GM18517 (cell line): ENCODE results near the gene RAP1GAP2.

ENCODE experiments used
- ATAC-seq: cut with Tn5 transposase; IDR thresholded peaks from one replicate; pipeline ENCODE4 v1.9.1; 2021; ENCODE audit warnings: mild to moderate bottlenecking, moderate library complexity; ENCODE audit not compliant: unreplicated experiment

The RAP1GAP2 gene

DNA sequence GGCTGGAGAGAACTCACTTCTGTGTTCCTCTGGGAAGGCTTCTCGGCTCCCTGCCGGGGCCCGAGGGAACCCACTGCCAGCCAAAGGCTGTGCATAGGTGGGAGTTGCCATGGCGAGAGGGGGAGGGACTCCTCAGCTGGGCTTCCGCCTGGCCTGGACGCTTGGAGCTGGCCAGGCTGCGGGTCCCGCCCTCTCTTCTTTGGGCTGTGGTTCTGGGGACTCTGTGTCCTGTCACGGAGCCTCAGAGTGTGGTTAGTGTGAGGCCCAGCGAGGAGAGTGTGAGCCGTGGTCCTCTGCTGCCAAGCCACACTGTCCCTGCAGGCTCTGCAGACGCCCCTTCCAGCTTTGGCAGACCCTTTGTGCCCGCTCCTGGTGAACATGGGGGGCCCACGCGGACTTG lies 144.1 kb downstream of the RAP1GAP2 start:
- ATAC-seq = no peak

DNA sequence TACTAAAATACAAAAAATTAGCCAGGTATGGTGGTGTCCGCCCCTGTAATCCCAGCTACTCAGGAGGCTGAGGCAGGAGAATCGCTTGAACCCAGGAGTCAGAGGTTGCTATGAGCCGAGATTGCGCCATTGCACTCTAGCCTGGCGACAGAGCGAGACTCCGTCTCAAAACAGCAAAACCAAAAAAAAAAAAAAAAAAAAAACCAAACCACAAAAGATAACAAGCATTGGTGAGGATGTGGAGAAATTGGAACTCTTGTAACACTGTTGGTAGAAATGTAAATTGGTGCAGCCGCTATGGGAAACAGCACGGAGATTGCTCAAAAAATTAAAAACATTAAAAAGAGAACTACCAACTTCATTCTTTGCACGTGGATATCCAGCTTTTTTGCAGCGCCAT lies 147.7 kb downstream of the RAP1GAP2 start:
- ATAC-seq = no peak

DNA sequence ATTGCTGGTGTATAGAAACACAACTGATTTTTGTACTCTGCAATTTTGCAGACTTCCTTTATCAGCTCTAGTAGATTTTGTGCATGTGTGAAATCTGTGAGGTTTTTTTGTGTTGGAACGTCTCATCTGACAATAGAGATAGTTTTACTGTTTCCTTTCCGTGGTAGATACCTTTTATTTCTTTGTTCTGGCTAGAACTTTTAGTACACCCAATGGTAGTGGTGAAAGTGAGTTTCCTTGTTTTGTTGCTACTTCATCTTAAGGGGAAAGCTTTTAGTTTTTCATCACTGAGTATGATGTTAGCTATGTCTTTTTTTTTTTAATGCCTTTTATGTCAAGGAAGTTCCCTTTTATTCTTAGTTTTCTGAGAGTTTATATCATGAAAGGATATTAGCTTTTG lies 149.1 kb downstream of the RAP1GAP2 start:
- no peak for ATAC-seq

DNA sequence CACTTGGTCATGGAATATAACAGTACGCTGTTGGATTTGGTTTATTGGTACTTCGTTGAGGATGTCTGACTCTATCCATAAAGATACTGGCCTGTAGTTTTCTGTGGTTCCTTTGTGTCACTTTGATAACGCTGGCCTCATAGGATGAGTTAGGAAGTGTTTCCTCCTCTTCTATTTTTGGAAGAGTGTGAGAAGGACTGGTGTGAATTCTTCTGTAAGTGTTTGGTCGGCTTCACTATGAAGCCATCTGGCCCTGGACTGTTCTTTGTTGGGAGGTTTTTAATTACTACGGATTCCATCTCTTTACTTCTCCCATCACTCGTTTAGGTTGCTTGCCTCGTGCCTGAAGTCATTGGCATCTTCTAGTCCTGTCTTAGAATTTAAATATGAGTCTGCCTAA lies 149.9 kb downstream of the RAP1GAP2 start:
- ATAC-seq = no peak

DNA sequence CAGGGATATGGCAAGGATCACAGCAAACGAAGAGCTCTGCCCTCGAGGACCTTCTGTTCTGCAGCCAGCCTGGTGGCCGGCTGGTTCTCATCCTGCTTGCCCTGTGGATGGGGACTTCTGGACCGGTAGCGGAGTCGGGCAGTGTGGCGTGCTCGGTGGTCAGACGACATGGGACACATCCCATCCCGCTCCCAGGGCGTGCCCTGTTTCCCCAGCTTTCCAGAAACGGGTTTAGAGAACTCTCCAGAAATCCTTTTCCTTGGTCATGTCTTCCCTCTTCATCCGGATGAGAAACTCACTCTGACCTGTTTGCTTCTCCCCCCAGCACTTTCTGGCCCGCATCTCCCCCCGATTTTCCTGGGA lies 151.3 kb downstream of the RAP1GAP2 start:
- ATAC-seq = no peak

DNA sequence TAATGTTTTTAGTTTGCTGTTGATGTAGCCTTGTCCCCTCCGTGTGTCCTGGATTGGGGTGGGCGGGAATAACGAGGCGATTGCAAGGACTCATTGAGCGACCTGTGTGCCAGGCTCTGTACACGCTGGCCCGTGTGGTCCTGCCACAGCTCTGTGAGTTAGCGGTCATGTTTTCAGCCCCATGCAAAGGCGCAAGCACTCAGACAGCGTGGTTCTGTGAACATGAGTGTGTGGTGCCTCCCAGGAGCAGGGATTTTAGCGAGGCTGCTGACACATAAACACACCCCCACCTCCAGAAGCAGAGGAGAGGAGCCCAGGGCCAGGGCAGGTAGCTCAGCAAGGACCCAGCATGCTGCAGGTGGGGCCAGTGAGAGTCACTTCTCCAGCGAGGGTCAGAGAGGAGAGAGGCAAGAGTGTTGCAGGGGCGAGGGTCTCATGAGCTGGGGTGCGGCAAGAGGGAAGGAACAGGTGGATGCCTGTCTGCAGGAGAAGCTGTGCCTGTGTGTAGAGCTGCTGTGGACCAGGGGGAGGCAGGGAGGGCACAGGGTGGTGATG lies 151.8 kb downstream of the RAP1GAP2 start:
- no peak for ATAC-seq

DNA sequence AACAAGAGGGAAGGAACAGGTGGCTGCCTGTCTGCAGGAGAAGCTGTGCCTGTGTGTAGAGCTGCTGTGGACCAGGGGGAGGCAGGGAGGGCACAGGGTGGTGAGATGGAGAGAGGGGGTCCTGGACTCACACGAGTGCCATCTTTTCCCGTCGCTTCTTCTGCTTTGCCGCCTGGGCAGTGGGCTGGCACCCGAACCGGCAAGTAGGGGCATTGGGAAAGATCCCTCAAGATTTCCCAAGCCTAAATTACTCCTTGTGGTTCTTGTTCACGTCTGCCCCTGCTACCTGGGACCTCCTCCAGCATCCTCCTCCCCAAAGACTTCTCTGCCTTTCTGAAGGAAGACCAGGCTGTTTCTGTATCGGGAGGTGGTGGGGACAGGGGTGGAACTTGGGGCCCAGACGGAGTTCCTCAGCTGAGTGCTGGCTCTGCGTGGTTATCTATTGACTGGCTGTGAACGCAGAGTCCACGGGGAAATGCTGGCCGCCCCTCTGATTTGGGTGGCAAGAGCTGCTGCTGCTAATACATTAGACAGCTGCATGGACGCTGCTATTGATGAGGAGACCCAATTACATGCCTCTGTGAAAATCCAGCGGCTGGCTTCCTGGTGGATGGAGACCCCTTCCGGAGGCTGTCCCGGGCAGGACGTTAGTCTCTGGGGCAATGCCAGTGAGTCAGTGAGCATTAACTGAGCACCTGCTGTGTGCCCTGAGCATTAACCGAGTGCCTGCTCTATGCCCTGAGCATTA lies 152.7 kb downstream of the RAP1GAP2 start:
- ATAC-seq = no peak

DNA sequence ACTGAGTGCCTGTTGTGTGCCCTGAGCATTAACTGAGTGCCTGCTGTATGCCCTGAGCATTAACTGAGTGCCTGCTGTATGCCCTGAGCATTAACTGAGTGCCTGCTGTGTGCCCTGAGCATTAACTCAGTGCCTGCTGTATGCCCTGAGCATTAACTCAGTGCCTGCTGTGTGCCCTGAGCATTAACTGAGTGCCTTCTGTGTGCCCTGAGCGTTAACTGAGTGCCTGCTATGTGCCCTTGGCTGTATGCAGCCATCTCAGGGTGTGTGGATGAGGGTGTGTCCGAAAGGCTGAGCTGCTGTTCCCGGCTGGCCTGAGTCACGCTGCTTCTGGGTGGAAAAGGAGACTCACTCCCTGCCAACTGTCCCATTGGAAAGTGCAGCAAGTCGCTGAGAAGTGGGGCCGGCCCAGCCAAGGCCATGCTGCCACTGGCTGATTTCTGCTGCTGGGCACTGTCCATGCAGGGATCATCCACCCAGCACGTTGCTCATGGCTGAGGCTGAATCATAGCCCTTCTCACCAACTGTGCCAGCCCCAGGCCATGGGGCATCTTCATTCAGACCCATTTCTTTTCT lies 153.3 kb downstream of the RAP1GAP2 start:
- ATAC-seq = no peak

DNA sequence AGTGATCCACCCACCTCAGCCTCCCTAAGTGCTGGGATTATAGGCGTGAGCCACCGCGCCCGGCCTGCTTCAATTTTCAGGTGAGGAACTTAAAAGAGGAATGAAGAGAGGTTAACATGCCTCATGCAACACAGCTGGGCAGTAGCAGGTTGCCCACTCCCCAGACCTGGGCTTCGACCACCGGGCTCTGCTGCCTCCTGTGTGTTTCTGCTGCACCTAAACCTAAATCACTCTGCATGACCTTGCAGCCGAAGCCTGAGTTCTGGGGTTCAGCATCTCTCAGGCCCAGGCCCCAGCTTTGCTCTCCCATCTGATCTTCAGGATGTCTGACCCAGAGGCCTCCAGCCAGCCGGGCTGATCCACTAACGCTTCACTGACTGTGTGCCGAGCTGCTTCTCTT lies 154.6 kb downstream of the RAP1GAP2 start:
- no peak for ATAC-seq

DNA sequence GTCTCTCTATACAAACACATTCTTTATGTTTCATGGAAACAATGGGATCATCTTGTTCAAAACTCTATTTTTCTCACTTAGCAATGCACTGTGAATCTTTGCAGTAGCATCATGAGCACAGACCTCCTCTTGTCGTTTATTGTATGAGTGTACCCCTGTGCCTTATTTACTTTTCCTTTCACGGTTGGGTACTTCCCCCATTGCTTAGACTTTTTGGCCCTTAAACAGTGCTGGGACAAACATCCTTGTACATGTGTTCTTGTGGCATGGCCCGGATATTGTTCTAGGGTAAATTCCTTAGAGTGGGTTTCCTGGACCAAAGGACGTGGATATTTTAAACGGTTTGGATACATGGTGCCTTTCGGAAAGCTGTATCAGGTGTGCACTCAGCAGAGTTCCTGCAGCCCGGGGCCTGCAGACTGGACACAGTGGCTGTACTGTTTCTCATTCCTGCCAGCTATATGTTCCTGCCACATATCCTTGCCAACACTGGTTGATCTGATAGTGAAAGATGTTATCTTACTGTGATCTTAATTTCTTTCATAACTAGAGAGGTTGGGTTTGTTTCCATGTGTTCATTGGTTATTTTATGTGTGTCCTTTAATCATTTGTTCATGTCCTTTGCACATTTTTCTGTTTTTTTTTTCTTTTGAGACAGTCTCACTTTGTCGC lies 156.1 kb downstream of the RAP1GAP2 start:
- ATAC-seq = no peak

DNA sequence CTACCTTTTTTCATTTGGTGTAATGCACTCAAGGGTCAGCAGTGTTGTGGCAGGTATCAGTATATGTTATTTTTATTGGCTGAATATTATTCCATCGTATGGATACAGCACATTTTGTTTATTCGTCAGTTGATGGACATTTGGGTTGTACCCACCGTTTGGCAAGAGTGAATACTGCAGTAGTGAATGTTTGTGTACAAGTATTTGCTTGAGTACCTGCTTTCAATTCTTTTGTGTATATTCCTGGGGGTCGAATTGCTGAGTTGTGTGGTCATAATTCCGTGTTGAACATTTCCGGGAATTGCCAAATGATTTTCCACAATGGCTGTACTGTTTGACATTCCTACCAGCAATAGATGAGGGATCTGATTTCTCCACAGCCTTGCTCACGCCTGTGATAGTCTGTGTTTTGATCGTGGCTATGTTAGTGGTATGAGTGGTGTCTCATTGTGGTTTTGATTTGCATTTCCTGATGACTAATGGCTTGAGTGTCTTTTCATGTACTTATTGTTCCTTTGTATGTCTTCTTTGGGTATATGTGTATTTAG lies 158.7 kb downstream of the RAP1GAP2 start:
- ATAC-seq = no peak

DNA sequence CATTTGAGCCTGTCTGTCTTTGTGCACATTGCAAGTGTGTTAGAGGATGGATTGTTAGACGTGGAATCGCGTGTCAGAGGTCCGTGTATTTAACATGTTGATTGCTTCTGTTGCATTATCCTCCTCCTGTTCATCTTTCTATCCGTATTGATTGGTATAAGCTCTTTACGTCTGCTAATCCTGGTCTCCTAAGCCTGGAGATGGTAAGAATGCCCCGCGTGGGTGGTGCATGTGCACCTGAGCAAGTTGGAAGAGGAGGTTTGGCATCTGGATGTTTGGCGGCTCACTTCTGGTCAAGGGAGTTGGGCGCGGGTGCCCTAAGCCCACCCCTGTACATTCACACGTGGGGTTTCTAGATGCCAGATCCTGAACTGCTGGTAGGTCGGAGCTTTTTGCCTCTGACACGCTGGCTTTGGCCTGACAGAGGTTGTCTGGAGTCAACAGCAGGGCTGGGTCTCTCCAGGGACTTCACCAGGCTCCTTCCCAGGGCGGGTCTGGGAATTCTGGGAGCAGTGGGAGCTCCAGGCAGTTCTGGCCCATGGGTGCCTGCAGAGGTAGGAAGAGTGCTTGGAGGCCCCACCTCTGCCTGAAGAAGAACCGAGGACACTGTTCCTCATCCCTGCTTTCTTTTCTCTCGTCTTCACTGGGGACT lies 159.8 kb downstream of the RAP1GAP2 start:
- no peak for ATAC-seq

DNA sequence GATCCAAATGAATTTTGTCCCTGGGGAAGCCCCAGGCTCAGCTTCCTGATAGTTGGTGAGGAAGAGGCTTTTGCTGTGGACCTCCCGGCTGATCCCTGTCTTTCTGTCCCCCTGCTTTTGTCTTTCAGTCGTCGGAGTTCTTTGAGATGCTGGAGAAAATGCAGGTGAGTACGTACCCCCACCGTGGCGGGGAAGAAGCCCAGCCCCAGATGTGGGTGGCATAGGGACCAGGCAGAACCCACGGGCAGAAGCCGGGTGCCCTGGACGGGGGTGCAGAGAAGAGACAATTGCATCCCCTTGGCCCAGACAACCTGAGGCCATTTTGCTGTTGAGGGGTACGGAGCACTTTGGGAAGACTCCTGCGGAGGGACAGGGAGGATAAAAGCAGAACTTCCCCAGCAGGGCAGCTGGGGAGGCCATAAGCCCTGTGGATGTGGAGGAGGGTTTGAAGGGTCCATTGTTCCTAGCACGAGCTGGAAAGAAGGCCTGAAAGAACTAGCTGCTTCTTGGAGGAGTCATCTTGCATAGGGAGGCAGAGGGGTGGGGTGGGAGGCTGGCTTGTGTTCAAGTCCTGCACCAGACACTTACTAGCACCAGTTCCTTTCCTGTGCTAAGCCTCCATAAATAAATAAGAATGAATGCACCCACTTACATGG lies 161.5 kb downstream of the RAP1GAP2 start:
- no peak for ATAC-seq

DNA sequence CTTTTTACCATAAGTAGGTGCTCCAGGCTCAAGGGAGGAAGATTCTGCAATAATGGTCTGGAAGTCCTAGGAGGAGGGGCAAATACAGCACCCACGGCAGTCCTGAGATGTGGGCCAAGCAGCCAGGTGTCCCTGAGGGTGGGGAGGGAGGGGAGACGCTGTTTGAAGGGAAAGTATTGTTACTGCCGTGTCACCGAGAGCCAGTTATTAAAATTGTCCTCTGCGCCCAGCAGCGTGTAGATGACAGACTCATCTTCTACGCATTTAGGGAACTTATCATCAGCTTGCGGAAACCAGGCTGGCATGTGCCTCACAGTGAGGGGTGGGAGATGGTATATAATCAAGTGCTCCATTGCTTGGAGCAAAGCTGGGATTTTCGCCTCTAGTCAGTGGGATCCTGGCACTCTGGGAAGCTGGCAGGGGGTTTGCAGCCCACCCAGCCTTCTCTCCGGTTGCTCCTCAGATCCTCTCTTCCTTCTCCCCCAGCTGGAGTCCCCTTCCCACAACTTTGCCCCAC lies 162.5 kb downstream of the RAP1GAP2 start:
- ATAC-seq = no peak

DNA sequence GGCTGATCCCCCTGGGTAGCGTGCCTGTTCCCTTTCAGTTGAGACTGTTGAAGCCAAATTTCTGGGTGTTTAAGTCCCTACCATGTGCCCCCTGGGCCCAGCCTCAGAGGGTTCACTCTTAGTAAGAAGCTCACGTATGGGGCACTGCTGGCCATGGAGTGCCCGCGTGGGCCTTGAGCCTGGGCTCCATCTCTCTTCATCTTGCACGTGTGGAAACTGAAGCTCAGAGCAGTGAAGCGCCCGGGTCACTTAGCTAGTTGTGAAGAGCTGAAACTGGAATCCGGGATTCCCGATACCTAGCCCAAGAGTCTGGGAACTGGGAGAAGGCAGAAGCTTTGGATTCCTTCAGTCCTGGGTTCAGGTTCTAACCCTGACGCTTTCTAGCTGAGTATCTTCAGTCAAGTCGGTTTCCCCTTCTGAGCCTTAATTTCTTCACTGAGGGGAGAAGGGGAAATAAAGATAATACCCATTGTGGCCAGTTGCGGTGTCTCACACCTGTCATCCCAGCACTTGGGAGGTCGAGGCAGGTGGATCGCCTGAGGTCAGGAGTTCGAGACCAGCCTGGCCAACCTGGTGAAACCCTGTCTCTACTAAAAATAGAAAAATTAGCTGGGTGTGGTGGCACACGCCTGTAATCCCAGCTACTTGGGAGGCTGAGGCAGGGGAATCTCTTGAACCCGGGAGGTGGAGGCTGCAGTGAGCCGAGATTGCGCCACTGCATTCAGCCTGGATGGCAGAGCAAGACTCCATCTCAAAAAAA lies 163.3 kb downstream of the RAP1GAP2 start:
- ATAC-seq = no peak

DNA sequence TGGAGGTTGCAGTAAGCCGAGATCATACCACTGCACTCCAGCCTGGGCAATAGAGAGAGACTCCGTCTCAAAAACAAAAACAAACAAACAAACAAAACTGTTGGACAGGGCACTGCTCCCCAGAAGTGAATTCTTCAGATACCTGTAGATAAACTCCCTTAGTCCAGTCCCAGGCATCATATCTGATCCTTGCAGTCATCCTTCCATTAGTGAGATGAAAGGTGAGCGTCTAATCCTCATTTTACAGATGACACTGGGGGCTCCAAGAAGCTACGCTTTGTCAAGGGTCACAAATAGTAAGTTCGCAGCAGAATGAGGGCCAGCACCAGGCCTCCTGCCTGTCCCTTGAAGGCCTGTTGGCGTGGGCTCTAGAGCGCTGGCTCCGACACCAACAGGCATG lies 165.2 kb downstream of the RAP1GAP2 start:
- no peak for ATAC-seq

DNA sequence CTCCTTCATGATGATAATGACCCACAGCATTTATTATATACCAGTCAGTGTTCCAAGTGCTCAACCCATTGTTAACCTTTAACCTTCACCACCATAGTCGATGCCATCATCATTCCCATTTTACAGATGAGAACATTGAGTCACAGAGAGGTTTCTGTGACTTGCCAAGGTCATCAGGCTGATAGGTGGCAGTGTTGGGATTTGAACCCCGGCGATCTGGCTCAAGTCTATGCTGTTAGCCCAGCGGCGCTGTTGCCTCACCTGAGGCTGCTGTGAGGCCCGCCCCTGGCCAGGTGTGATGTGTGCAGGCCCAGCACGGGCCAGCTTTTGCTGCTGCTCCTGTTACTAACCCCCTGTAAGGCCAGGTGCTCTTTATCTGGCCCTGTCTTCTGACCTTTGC lies 166.0 kb downstream of the RAP1GAP2 start:
- ATAC-seq = no peak

DNA sequence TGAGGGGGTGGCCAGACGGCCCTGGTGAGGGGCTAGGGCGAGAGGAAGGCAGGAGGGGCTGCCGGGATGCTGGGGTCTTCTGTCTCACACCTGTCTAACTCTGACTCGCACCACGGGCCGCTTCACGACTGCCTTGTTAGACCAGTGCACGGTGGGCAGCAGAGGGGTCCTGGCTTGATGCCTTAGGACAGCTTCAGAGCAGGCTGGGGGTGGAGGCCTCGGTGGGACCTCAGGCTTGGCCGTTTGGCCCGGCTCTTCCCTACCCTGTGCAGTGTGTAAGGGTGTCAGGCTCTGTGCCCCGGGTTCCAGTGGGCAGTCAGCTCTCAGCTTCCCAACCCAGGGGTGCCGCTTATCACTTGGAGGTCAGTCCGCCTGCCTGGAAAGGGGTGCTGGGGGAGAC lies 166.5 kb downstream of the RAP1GAP2 start:
- ATAC-seq = no peak

DNA sequence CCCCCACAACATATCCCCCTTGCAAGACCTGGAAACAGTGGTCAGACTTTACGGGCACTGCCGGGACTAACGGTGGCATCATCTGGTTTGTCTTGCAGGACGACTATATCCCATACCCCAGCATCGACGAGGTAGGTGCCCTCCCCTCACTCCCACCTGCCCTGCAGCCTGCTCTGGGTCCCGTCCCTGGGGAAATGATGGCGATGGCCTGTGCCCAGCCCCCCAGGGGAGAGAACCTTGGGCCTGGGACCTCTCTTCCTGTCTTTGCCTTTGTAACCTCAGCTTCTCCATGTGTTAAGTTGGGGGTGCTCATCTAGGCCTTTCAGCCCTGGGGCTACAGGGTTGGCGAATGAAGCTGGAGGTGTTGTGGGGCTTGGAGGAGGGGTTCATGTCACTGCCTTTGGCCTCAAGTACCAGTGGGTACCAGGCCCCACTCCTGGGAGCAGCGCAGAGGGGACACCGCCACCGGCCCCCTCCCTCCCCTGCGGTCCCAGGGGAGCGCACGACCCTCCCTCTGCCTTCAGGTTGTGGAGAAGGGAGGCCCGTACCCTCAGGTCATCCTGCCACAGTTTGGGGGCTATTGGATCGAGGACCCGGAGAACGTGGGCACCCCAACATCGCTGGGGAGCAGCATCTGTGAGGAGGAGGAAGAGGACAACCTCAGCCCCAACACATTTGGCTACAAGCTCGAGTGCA lies 167.2 kb downstream of the RAP1GAP2 start:
- ATAC-seq = no peak
